SK-N-SH (cell line): ENCODE results near the gene CHST15. TPM values are rescaled to one million over a fixed set of nuclear protein-coding genes. Genes with fewer than 3 reads are reported as not detected.

ENCODE experiments used
- CTCF ChIA-PET: fragments of 300-600, 350-600 bp; formaldehyde crosslinking; extraction: SDS; loops from one replicate; lab custom pipeline; 2021; lab: Yijun Ruan, JAX
- POLR2A ChIA-PET: fragments of 350-600 bp; sonication (Branson Sonifier 250); formaldehyde crosslinking; extraction: SDS; loops from one replicate; lab custom pipeline; 2020; ENCODE audit warnings: antibody characterized with exemption, inconsistent platforms; lab: Yijun Ruan, JAX
- DNase-seq: peaks from one replicate; pipeline ENCODE4 v3.0.0; 2012
- H2AFZ ChIP-seq: fragments of 200-600 bp; sonication (generic); 2 replicates; pipeline ENCODE4 v1.8.1; 2016; ENCODE audit warnings: antibody characterized with exemption, mild to moderate bottlenecking, low read depth
- H3F3A ChIP-seq: fragments of 200-600 bp; sonication (generic); replicated peaks from 2 replicates; pipeline ENCODE3; 2016; ENCODE audit warnings: antibody characterized with exemption, mild to moderate bottlenecking; ENCODE audit not compliant: insufficient read depth
- H3K27ac ChIP-seq, 2 experiments: fragments of 200-500 bp in 1 of 2; fragments of 200-600 bp in 1 of 2; sonication (Bioruptor generic) in 1 of 2; sonication (generic), shearing (Covaris generic) in 1 of 2; 2 replicates each; pipeline versions ENCODE4 v1.5.1 to v1.6.1; 2014 to 2016; ENCODE audit warnings: low read depth in 2 of 2, inconsistent platforms in 1 of 2, low read length in 1 of 2, mild to moderate bottlenecking in 1 of 2, mixed read lengths in 1 of 2
- H3K27me3 ChIP-seq: fragments of 200-600 bp; sonication (generic), shearing (Covaris generic); 2 replicates; pipeline ENCODE4 v1.6.1; 2016; ENCODE audit warnings: mixed run types; ENCODE audit not compliant: insufficient read depth
- H3K36me3 ChIP-seq, 2 experiments: fragments of 200-500 bp in 1 of 2; fragments of 200-600 bp in 1 of 2; sonication (Bioruptor generic) in 1 of 2; sonication (generic) in 1 of 2; replicated peaks in 1 of 2; 2 replicates each; pipeline versions ENCODE3 to v1.5.1; 2014 to 2016; ENCODE audit warnings: low read length in 1 of 2, mild to moderate bottlenecking in 1 of 2; ENCODE audit not compliant: insufficient read depth in 2 of 2, control insufficient read depth in 1 of 2
- H3K4me1 ChIP-seq, 2 experiments: fragments of 200-500 bp in 1 of 2; fragments of 200-600 bp in 1 of 2; sonication (Bioruptor generic) in 1 of 2; sonication (generic), shearing (Covaris generic) in 1 of 2; 2 replicates each; pipeline versions ENCODE4 v1.5.1 to v1.6.1; 2014 to 2016; ENCODE audit warnings: low read depth in 1 of 2, low read length in 1 of 2, mixed run types in 1 of 2; ENCODE audit not compliant: insufficient read depth in 2 of 2, control insufficient read depth in 1 of 2
- H3K4me2 ChIP-seq: fragments of 200-600 bp; sonication (generic), shearing (Covaris generic); 2 replicates; pipeline ENCODE4 v1.6.1; 2017; ENCODE audit warnings: mixed run types
- H3K4me3 ChIP-seq, 2 experiments: fragments of 200-500 bp in 1 of 2; fragments of 200-600 bp in 1 of 2; sonication (Bioruptor generic) in 1 of 2; sonication (generic), shearing (Covaris generic) in 1 of 2; 2 replicates each; pipeline versions ENCODE4 v1.5.1 to v1.8.1; 2014 to 2016; ENCODE audit warnings: low read depth in 2 of 2, inconsistent platforms in 1 of 2, low read length in 1 of 2, mild to moderate bottlenecking in 1 of 2, mixed read lengths in 1 of 2, moderate library complexity in 1 of 2
- H3K79me2 ChIP-seq: fragments of 200-600 bp; sonication (generic); 2 replicates; pipeline ENCODE4 v1.8.1; 2017; ENCODE audit warnings: mild to moderate bottlenecking; ENCODE audit not compliant: insufficient read depth
- H3K9ac ChIP-seq: fragments of 200-600 bp; sonication (generic); 2 replicates; pipeline ENCODE4 v1.6.1; 2017; ENCODE audit warnings: mixed run types
- H3K9me2 ChIP-seq: fragments of 200-600 bp; sonication (generic); 2 replicates; pipeline ENCODE4 v1.6.1; 2017; ENCODE audit warnings: mixed run types
- H3K9me3 ChIP-seq: fragments of 200-600 bp; sonication (generic); 2 replicates; pipeline ENCODE4 v1.6.1; 2017; ENCODE audit warnings: mixed run types, mild to moderate bottlenecking, moderate library complexity
- H4K20me1 ChIP-seq: fragments of 200-600 bp; sonication (generic); 2 replicates; pipeline ENCODE4 v1.6.1; 2017; ENCODE audit warnings: mild to moderate bottlenecking, mixed run types; ENCODE audit not compliant: insufficient read depth
- CHD2 ChIP-seq: fragments of 150-350 bp; IDR thresholded peaks from 2 replicates; pipeline ENCODE4 v1.6.1; 2018; ENCODE audit warnings: low read length; ENCODE audit not compliant: partially characterized antibody
- ELF1 ChIP-seq: IDR thresholded peaks from 2 replicates; pipeline ENCODE4 v1.4.0; 2012
- EP300 ChIP-seq, 2 experiments: IDR thresholded peaks; 2 replicates each; pipeline versions ENCODE4 v1.4.0 to v1.6.1; 2012; ENCODE audit warnings: borderline replicate concordance in 1 of 2, low read depth in 1 of 2, low read length in 1 of 2
- FOSL2 ChIP-seq: IDR thresholded peaks from 2 replicates; pipeline ENCODE4 v1.4.0; 2012; ENCODE audit warnings: low read depth, mild to moderate bottlenecking, moderate library complexity, borderline replicate concordance
- GATA2 ChIP-seq: sonication (generic); formaldehyde crosslinking; IDR thresholded peaks from 2 replicates; pipeline ENCODE4 v1.5.0; 2020; ENCODE audit warnings: mild to moderate bottlenecking, missing genetic modification reagents
- JUND ChIP-seq: IDR thresholded peaks from 2 replicates; pipeline ENCODE4 v1.4.0; 2012
- MEF2A ChIP-seq: IDR thresholded peaks from 2 replicates; pipeline ENCODE4 v1.4.0; 2012; ENCODE audit warnings: low read depth, borderline replicate concordance
- NFIC ChIP-seq: IDR thresholded peaks from 2 replicates; pipeline ENCODE4 v1.4.0; 2012; ENCODE audit warnings: borderline replicate concordance
- NRF1 ChIP-seq: IDR thresholded peaks from 2 replicates; pipeline ENCODE4 v1.6.1; 2012; ENCODE audit warnings: low read depth, mild to moderate bottlenecking, low read length
- RXRA ChIP-seq: IDR thresholded peaks from 2 replicates; pipeline ENCODE4 v1.4.0; 2012; ENCODE audit warnings: low read depth, mild to moderate bottlenecking, borderline replicate concordance
- TAF1 ChIP-seq: IDR thresholded peaks from 2 replicates; pipeline ENCODE4 v1.6.1; 2012; ENCODE audit warnings: low read depth, mild to moderate bottlenecking, low read length, moderate library complexity, borderline replicate concordance
- TCF12 ChIP-seq: IDR thresholded peaks from 2 replicates; pipeline ENCODE4 v1.4.0; 2012
- TEAD4 ChIP-seq: IDR thresholded peaks from 2 replicates; pipeline ENCODE4 v1.4.0; 2012; ENCODE audit warnings: mild to moderate bottlenecking, borderline replicate concordance; ENCODE audit not compliant: insufficient read depth
- YY1 ChIP-seq: IDR thresholded peaks from 2 replicates; pipeline ENCODE4 v1.4.0; 2012; ENCODE audit warnings: low read depth, mild to moderate bottlenecking
- WGBS: methylation state at CpG from one replicate; pipeline ENCODE4 v1.1.6; 2017; ENCODE audit warnings: low lambda C conversion rate; 5-methylcytosine and 5-hydroxymethylcytosine counted together
- polyA plus RNA-seq, 3 experiments: library from polyadenylated mRNA; depleted of rRNA; stranded (reverse); fragments of >200 nt; gene quantifications; 2 replicates each; pipeline ENCODE4 v1.2.3, GENCODE V29; 2012
- TF ChIP-seq, protein P1 (sequence below): IDR thresholded peaks from 2 replicates; pipeline ENCODE4; 2012
- TF ChIP-seq, protein P2 (sequence below): fragments of 200-600 bp; sonication (generic); IDR thresholded peaks from 2 replicates; pipeline ENCODE4 v1.6.1; 2017; ENCODE audit warnings: antibody characterized with exemption, mild to moderate bottlenecking, moderate library complexity
- TF ChIP-seq, protein P3 (sequence below): fragments of 150-350 bp; IDR thresholded peaks from 2 replicates; pipeline ENCODE4 v1.6.1; 2017; ENCODE audit warnings: antibody characterized with exemption, low read length, low read depth, borderline replicate concordance
- TF ChIP-seq, protein P4 (sequence below): IDR thresholded peaks from 2 replicates; pipeline ENCODE4 v1.4.0; 2012; ENCODE audit warnings: low read depth, borderline replicate concordance
- TF ChIP-seq, protein P5 (sequence below): IDR thresholded peaks from 2 replicates; pipeline ENCODE4 v1.6.1; 2012; ENCODE audit warnings: mild to moderate bottlenecking, low read depth, low read length, moderate library complexity

The CHST15 gene
- polyA plus RNA-seq, 1 of the 3 experiments (the other 2 are of a cell fraction) = 0.02 TPM

DNA sequence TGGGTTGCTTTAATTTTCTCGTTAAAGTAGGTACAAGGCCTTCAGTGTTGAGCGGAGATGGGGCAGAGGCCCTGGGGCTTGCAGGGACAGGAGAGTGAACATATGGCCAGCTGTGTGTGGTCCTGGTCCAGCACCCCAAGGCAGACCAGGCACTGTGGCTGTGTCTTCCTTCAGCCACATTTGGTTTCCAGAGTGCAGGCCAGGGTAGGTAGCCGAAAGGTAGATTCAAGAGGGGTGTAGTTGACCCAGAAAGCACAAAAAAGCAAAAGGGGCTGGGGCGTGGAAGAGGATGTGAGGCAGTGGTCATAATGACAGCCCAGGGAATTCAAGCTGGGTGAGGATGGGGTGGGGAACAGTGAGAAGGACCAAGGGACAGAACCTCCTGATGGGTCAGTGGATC lies 21.3 kb upstream of the CHST15 start (continued):
- no peak for TF ChIP-seq ELF1
- TF ChIP-seq, protein P1, sequence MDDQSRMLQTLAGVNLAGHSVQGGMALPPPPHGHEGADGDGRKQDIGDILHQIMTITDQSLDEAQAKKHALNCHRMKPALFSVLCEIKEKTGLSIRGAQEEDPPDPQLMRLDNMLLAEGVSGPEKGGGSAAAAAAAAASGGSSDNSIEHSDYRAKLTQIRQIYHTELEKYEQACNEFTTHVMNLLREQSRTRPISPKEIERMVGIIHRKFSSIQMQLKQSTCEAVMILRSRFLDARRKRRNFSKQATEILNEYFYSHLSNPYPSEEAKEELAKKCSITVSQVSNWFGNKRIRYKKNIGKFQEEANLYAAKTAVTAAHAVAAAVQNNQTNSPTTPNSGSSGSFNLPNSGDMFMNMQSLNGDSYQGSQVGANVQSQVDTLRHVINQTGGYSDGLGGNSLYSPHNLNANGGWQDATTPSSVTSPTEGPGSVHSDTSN = no peak
- TF ChIP-seq NRF1 = no peak
- no peak for TF ChIP-seq FOSL2
- TF ChIP-seq TEAD4 = no peak
- no peak for TF ChIP-seq EP300 (IDR thresholded peaks at IDR 0.05; ENCODE audit: borderline replicate concordance in 1 of 2, low read depth in 1 of 2, low read length in 1 of 2)
- TF ChIP-seq GATA2 = no peak
- no peak for TF ChIP-seq YY1

DNA sequence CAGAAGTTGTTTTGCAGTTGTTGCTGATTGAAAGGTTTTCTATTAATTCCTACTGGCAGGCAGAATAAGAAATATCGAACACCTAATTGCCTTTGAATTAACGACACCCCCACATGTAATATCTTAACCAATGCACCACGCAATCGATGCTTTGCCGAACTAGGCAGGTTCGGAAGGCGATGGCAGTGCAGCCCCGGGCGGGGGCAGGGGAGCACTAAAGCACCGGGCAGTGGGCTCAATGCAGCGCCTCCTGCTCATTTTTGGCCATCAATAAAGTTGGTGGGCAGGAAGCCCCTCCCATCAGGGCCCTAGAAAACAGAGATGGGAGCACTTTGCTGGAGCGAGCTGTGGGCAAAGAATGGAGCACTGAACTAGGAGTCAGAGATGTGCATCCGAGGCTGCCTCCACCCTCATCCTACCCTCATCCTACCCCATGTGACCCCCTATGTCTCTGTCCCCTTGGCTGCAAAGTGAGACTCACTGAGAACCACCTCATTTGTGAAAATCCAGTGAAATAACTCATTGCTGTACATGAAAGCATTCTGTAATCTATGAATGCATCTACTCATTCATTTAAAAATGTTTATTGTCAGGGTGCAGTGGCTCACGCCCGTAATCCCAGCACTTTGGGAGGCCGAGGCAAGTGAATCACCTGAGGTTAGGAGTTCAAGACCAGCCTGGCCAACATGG lies 19.6 kb upstream of the CHST15 start:
- 63% methylated on average over 15 of the region's 16 CpGs for WGBS
- Histone ChIP-seq H3K4me3 (no peak overlapping the region), H3F3A (no peaks in the 10 kb centered on the region), H3K9me2 (no peaks in the 10 kb centered on the region), H3K9me3 (no peaks in the 10 kb centered on the region), H3K9ac (no peak overlapping the region), H3K4me1 (peaks cover 0 to 6% of the 10 kb centered on the region in 2 experiments; a peak in 1 of 4 replicates), H3K36me3 (no peaks in the 10 kb centered on the region), H3K4me2 (no peak overlapping the region), H3K27ac (no peak overlapping the region), H3K79me2 (no peaks in the 10 kb centered on the region), H3K27me3 (no peaks in the 10 kb centered on the region), H2AFZ (no peak overlapping the region), H4K20me1 (no peaks in the 10 kb centered on the region)
- no peak for DNase-seq
- ChIA-PET POLR2A (no interaction called here), CTCF (no interaction called here)
- no peak for TF ChIP-seq NFIC
- TF ChIP-seq, protein P1 = no peak
- TF ChIP-seq MEF2A = no peak
- no peak for TF ChIP-seq TEAD4
- no peak for TF ChIP-seq TCF12
- TF ChIP-seq RXRA = no peak
- no peak for TF ChIP-seq CHD2
- no peak for TF ChIP-seq TAF1
- TF ChIP-seq, protein P2, sequence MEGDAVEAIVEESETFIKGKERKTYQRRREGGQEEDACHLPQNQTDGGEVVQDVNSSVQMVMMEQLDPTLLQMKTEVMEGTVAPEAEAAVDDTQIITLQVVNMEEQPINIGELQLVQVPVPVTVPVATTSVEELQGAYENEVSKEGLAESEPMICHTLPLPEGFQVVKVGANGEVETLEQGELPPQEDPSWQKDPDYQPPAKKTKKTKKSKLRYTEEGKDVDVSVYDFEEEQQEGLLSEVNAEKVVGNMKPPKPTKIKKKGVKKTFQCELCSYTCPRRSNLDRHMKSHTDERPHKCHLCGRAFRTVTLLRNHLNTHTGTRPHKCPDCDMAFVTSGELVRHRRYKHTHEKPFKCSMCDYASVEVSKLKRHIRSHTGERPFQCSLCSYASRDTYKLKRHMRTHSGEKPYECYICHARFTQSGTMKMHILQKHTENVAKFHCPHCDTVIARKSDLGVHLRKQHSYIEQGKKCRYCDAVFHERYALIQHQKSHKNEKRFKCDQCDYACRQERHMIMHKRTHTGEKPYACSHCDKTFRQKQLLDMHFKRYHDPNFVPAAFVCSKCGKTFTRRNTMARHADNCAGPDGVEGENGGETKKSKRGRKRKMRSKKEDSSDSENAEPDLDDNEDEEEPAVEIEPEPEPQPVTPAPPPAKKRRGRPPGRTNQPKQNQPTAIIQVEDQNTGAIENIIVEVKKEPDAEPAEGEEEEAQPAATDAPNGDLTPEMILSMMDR = no peak
- TF ChIP-seq, protein P3, sequence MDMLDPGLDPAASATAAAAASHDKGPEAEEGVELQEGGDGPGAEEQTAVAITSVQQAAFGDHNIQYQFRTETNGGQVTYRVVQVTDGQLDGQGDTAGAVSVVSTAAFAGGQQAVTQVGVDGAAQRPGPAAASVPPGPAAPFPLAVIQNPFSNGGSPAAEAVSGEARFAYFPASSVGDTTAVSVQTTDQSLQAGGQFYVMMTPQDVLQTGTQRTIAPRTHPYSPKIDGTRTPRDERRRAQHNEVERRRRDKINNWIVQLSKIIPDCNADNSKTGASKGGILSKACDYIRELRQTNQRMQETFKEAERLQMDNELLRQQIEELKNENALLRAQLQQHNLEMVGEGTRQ = no peak
- TF ChIP-seq ELF1 = no peak
- TF ChIP-seq, protein P4, sequence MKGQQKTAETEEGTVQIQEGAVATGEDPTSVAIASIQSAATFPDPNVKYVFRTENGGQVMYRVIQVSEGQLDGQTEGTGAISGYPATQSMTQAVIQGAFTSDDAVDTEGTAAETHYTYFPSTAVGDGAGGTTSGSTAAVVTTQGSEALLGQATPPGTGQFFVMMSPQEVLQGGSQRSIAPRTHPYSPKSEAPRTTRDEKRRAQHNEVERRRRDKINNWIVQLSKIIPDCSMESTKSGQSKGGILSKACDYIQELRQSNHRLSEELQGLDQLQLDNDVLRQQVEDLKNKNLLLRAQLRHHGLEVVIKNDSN = no peak
- no peak for TF ChIP-seq GATA2
- no peak for TF ChIP-seq YY1
- TF ChIP-seq JUND = no peak
- TF ChIP-seq, protein P5, sequence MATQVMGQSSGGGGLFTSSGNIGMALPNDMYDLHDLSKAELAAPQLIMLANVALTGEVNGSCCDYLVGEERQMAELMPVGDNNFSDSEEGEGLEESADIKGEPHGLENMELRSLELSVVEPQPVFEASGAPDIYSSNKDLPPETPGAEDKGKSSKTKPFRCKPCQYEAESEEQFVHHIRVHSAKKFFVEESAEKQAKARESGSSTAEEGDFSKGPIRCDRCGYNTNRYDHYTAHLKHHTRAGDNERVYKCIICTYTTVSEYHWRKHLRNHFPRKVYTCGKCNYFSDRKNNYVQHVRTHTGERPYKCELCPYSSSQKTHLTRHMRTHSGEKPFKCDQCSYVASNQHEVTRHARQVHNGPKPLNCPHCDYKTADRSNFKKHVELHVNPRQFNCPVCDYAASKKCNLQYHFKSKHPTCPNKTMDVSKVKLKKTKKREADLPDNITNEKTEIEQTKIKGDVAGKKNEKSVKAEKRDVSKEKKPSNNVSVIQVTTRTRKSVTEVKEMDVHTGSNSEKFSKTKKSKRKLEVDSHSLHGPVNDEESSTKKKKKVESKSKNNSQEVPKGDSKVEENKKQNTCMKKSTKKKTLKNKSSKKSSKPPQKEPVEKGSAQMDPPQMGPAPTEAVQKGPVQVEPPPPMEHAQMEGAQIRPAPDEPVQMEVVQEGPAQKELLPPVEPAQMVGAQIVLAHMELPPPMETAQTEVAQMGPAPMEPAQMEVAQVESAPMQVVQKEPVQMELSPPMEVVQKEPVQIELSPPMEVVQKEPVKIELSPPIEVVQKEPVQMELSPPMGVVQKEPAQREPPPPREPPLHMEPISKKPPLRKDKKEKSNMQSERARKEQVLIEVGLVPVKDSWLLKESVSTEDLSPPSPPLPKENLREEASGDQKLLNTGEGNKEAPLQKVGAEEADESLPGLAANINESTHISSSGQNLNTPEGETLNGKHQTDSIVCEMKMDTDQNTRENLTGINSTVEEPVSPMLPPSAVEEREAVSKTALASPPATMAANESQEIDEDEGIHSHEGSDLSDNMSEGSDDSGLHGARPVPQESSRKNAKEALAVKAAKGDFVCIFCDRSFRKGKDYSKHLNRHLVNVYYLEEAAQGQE = no peak
